GM23248 (cell line): ENCODE results near the gene HOXA1.

ENCODE experiments used
- EZH2 ChIP-seq: fragments of 200-600 bp; sonication (generic); IDR thresholded peaks from 2 replicates; pipeline ENCODE4 v1.6.1; 2018; ENCODE audit warnings: antibody characterized with exemption, mild to moderate bottlenecking; ENCODE audit not compliant: insufficient read depth, poor library complexity, severe bottlenecking
- EZH2phosphoT487 ChIP-seq: fragments of 200-600 bp; sonication (generic); IDR thresholded peaks from 2 replicates; pipeline ENCODE4 v1.6.1; 2018; ENCODE audit warnings: antibody characterized with exemption, moderate library complexity, mild to moderate bottlenecking, low read depth; ENCODE audit not compliant: insufficient read depth

DNA sequence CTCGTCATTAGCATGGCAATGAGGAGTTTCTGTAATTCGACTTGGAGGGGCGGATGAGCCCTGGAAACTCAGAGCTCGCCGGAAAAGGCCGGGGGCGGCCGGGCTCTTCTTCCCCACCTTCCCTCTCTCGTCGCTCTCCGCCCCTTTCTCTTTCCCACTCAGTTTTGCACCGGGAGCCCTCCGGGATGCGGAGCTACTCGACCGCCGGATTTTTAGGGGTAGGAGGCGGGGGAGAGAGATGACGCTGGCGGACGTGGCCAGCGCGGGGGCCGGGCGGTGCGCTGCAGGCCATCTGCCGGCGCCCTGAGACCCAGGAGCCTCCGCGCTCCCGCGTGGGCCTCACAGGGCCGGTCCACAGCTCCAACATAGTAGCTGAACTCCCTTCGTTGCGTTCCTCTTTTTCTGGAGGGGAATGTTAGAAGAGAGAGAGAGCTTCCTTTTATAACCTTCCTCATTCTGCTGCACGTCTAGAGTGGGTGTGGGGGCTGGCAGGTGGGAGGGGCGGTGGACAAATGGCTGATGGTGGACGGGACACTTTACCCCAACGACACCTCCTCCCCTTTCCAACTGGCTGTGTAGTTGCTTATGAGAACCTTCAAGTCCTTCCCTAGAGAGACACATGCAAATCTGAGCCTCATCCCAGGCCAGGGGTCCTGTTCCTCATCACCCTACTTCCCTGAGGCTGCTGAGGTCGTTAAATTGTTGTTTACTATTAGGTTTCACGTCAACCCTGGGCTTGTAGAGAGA, 1.1 kb upstream of the HOXA1 start:
- TF ChIP-seq EZH2 (no peak), EZH2phosphoT487 (no peak)
